Measurements from ENCODE around the gene IGLL5.

Gene IGLL5

DNA sequence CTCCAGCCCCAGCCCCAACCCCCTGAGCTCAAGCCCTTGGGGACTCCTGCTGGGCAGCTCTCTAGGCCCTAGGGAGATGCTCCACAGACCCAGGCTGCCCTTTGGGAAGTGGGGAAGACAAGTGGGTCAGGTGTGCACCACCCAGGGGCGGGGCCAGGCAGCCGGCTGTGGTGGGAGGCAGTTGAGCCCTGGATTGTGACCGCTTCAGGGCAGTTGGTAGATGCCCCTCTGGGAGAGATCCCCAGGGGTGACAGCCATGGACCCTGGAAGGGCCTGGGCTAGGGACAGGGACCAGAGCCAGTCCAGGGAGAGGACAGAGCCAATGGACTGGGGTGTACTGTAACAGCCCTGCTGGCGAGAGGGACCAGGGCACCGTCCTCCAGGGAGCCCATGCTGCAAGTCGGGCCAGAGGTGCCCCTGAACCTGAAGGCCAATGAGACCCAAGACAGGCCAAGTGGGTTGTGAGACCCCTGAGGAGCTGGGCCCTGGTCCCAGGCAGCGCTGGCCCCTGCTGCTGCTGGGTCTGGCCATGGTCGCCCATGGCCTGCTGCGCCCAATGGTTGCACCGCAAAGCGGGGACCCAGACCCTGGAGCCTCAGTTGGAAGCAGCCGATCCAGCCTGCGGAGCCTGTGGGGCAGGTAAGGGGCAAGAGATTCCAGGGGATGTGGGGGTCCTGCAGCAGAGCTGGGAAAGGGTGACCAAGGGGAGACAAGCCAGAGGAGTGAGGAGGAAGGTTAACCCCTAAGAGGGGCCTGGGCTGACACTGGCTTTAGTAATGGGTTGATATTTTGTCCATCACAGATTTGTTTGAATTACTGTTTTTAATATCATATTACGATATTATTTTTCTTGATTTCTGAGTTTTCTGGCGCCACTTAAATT lies at the start of gene IGLL5:
Gene IGLL5, plus strand, starts transcription at position 196 of the 883 bp plus-strand sequence. Its CDS starts 238 bp downstream, at position 434.
- DNase-seq, result no peak

DNA sequence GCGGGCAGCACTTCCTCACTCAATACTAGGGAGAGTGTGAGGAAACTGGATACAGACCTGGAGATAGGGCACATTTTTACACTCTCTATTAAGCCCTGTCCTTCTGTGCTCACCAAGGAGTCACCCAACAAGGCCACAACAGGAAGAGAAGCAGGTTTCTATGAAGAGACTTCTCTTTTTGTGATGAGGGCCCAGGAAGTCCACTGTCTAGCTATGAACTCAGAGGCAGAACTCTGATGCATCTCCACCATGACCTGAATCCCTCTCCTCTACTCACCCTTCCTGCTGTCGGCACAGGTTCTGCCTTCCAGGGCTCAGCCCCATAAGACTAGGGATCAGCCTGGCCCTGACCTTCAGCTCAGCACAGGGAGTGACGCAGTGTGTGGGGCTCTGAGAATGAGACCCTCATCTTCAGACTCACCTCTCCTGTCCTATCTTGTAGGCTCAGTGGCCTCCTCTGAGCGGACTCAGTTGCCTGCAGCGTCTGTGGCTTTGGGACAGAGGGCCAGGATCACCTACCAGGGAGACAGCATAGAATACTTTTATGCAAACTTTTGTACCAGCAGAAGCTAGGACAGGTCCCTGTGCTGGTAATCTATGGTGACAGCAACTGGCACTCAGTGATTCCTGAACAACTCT lies 49.3 kb upstream of the IGLL5 start:
- no peak for DNase-seq

DNA sequence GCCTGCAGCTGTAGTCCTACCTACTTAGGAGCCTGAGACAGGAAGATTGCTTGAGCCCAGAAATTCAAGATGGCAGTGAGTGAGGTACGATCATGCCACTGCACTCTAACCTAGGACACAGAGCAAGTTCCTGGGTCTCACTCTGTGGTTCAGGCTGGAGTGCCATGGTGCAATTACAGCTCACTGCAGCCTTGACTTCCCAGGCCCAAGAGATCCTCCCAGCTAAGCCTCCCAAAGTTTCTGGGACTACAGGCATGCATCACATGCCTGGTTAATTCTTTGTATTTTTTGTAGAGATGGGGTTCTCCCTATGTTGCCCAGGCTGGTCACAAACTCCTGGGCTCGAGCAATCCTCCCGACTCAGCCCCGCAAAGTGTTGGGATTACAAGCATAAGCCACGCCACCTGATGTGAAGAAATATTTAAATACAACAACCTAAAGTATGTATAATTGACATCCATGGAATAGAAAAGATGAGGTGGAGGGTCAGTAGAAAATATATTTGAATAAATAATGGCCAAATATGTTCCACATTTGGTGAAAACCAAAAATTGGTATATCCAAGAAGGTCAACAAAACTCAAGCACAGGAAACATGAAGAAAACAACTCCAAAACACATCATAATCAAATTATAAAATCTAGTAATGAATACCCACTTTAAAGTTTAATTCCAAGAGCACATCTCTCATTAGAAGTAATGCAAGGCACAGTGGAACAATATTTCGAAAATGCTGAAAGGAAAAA lies 47.9 kb upstream of the IGLL5 start:
- no peak for DNase-seq

DNA sequence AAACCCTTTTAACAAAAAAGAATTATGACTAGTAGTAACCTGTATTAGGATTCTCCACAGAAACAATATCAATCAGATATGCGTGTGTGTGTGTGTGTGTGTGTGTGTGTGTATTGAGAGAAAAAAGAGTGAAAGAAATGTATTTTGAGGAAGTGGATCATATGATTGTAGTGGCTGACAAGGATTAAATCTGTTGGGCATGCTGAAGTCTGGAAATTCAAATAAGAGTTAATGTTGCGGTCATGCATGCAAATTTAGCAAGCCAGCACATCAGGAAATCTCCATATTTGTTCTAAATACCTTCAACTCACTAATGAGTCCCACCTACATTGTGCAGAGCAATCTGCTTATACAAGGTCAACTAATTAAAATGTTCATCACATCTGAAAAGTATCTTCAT lies 46.8 kb upstream of the IGLL5 start:
- DNase-seq, result no peak

DNA sequence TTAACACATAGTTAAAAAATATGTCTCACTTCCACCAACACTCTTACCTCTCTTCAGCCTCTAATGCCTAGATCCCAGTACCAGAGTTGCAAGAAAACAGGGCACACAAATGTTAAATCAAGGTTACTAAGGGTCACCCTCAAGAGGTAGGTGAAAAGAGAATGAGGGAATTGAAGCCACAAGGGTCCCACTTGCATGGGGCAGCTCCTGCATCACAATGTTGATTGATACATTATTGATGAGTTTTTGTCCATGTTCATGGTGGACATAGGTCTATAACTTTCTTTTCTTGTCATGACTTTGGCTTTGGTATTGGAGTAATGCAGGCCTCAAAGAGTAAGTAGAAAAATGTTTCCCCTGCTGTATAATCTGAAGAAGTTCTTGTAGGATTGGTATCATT lies 46.0 kb upstream of the IGLL5 start:
- no peak for DNase-seq

DNA sequence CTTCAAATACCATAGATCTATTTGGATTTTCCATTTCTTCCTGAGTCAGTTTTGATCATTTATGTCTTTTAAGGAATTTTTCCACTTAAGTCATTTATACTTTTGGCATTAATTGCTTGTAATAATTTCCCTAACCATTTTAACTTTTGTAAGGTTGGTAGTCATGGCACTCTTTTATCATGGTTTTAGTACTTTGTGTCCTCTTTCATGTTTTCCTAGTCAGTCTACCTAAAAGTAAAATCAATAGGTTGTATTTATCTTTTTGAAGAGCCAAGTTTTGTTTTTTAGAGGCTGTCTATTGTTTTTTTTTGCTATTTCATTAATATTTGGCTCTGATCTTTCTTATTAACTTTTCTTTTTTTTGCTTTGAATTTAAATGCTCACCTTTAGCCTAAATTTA lies 45.5 kb upstream of the IGLL5 start:
- DNase-seq, result no peak

DNA sequence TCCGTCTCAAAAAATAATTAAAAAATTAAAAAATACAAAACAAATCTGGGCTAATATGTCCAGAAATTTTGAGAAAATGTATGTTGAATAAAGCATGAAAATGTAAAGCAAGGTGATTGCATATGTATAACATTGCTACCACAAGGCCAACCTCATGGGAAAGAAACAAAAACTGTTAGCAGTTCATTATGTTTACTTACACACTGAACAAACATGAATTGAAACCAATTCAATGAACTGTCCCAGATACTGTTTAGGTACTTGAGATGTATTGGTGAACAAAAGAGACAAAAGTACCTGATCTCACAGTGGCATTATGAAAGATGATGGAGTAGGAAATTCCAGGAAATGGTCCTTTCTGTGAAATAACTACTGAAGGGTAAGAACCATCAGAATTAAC lies 43.8 kb upstream of the IGLL5 start:
- no peak for DNase-seq

DNA sequence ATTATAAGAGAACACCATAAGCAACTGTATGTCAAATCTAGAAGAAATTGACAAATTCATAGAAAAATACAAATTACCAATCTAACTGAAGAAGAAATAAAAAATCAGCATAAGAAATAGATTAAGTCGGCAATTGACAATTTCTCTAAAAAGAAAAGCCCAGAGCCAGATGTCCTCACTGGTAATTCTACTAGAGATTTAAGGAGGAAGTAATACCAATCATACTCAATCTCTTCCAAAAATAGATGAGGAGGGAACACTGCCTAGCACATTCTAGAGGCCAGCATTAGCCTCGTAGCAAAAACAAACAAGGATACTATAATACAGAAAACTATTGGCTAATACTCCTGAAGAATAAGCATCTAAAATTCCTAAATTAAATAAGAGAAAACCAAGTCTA lies 40.4 kb upstream of the IGLL5 start:
- DNase-seq, result no peak

DNA sequence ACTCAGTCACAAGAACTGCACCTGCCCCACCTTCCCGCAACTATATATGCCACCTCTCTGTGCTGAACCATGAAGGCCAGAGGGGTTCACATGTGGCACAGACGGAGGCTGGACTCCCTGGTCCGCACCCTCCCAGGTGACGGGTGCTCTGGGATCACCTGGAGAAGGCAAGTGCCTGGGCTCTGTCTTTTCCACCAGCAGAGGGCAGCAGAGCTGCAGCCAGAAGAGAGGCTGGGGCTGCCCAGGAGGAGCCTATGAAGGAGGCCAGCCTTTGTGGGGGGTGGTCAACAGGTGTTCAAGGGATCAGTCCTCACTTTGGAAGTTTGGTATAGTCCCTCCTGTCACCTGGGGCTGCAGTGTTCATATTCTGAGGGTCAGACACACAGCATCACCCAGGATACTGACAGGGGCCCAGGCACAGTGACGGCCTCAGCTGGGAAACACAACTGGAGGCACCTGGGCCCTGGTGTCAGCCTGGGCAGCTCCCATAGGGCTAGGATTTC lies 39.2 kb upstream of the IGLL5 start:
- DNase-seq, result peak; percentile 70

DNA sequence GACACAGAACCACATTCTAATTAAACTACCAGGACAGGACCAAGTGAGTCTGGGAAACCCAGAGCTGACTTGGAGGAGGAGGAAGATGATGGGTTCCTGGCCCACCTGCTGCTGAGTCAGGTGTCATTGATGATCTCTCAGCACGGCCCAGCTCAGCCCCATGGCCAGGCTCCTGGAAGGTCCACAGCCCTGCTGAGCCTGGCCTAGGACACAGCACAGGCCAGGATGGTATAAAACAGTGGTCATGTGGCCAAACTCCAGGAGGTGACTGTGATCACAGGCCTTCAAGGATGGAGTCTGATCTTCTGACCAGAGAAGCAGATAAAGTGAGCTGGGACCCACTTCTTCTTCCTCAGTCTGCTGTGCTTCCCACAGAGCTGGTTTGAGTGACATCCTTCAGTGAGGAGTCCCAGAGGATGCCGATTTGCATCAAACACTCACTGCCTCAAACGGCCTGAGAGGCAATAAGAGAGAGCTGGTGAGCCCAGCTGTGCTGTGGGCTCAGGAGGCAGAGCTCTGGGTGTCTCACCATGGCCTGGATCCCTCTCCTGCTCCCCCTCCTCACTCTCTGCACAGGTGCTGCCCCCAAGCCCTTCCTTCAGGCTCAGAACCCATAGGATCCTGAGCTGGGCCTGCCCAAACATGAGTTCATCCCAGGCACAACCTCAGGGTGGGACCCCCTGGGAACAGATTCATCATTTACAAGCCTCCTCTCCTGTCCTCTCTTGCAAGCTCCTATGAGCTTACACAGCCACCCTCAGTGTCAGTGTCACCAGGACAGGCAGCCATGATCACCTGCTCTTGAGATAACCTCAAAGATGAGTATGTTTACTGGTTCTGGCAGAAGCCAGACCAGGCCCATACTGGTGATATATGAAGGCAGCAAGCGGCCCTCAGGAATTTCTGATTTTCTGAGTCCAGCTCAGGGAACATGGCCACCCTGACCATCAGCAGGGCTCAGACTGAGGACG lies 37.7 kb upstream of the IGLL5 start:
- no peak for DNase-seq

DNA sequence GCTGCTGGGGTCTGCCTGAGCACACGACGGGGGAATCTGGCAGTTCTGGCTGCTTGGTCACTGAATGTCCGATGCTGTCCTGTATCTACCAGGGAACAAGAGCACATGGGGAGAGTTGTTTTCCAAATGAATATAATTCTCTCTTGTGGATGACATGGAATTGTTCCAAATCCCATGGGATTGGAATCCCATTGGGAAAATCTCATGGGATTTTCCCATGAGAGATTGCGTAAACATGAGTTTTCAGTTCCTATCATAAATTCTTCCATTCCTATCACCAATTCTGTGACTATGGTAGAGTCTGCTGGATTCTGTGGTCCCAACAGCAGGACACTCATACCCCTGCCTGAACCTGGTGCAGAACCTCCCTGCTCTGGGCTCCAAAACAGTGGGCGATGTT lies 35.6 kb upstream of the IGLL5 start:
- no peak for DNase-seq

DNA sequence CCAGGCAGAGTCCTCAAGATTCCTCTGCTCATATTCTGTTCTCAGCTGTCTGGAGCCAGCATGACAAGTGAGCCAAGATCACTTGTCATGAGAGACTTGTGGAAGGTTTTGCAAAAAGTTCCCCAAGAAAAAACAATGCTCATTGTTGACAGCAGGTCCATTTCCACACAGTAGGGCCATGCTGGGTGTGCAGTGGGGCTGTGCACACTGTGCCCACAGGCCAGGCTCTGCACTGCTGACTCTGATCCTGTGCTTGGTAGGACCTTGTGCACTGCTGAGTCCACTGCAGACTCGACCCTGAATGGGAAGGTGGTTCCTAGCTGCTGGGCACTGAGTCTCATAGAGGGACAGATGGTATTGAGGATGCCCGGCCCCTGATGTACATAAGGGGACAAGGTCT lies 33.9 kb upstream of the IGLL5 start:
- no peak for DNase-seq

DNA sequence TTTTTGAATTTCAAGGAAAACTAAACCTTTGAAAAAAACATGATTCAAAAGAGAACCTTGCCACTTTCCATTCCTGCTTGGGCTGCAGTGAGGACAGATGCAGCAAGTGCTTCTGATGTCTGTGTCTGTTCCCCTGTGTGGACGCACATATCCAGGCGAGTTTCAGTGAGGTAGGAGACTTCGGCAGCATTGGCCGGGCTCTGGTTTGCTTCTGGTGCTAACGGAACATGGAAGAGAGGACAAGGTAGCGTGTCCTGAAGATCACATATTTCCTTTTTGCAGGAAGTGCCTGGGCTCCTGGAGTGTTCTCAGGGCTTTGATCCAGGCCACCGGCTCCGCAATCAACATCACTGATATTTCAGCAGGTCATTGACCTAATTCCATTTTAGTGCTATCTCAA lies 33.1 kb upstream of the IGLL5 start:
- no peak for DNase-seq

DNA sequence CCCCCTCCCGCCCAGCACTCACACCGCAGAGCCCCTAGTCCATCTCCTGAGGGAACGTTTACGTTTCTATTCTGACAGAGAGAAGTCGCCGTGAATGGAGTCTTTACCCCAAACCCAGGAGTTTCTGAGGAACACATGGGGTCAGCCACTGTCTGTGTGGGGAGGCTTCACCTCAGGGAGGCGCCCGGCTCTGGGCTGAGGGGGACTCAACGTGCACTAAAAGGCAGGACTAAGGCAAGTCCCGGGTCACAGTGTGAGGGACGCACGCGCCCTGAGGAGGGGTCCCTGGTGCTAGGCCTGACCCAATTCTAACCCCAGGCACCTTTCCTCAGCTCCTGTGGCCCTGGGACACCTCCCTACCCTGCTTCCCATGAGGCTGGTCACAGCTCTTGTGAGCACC lies 32.5 kb upstream of the IGLL5 start:
- DNase-seq, result no peak

DNA sequence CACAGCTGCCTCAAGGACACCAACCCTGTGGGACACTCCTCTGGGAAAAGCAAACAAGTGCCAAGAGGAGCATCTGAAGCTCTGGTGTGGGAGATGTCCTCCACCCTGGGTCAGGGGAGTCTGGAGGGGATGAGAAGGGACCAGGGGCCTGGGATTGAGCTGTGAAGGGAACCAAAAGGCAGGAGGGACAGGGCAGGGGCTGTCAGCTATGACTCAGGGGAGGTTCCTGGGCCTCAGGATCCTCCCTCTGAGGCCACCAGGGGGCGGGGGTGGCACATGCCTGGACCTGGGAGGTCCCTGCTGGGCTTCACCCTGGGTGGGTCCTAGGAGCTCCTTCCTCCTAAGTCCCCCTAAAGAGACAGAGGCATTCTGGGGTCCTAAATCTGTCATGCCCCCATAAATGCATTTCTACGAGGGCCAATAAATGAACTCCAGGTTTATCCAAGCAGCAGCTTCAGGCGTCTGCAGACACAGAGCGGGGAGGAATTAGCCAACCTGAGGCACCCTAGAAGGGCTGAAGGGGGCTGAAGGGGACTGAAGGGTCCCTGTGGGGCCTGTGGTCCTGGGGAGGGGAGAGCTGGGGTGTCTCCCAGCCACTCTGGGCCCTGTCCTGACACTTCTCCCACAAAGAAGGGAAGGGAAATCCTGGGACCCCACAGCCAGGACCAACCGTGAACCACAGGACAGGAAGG lies 31.9 kb upstream of the IGLL5 start:
- DNase-seq, result peak; percentile 65

DNA sequence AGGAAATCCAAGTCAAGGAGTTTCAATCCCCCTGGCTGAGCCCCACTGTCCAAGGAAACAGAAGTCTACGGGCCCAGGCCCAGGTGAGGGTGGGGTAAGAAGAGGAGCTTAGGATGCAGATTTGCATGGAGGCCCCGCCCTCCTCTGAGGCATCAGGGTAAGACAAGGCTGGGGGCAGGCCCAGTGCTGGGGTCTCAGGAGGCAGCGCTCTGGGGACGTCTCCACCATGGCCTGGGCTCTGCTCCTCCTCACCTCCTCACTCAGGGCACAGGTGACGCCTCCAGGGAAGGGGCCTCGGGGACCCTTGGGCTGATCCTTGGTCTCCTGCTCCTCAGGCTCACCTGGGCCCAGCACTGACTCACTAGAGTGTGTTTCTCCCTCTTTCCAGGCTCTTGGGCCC lies 31.3 kb upstream of the IGLL5 start:
- DNase-seq, result no peak

DNA sequence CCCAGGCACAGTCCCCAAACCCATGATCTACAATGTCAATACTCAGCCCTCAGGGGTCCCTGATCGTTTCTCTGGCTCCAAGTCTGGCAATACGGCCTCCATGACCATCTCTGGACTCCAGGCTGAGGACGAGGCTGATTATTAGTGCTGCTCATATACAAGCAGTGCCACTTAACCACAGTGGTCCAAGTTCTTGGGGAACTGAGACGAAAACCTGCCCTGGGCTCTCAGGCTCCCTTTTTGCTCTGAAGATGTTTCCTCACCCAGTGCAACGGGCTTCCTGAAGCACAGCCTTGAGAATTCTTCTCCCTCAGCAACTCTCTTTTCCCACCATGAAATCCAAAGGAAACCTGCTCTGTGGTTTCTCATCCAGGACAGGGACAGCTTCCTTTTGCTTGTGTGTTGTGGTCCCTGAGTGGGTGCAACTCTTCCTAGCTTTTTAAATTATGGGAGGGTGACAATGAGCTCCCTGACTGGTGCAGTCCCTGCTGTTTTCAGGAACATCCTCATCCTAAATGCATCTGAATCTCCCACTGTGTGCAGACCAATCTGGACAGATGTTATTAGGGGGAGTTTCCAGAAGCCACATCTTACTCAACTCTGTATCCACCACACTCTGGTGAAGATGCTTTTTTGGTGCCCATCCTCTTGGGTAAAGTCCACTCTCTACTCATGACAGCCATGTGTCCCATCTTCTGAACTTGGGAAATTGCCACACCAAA lies 30.6 kb upstream of the IGLL5 start:
- no peak for DNase-seq

DNA sequence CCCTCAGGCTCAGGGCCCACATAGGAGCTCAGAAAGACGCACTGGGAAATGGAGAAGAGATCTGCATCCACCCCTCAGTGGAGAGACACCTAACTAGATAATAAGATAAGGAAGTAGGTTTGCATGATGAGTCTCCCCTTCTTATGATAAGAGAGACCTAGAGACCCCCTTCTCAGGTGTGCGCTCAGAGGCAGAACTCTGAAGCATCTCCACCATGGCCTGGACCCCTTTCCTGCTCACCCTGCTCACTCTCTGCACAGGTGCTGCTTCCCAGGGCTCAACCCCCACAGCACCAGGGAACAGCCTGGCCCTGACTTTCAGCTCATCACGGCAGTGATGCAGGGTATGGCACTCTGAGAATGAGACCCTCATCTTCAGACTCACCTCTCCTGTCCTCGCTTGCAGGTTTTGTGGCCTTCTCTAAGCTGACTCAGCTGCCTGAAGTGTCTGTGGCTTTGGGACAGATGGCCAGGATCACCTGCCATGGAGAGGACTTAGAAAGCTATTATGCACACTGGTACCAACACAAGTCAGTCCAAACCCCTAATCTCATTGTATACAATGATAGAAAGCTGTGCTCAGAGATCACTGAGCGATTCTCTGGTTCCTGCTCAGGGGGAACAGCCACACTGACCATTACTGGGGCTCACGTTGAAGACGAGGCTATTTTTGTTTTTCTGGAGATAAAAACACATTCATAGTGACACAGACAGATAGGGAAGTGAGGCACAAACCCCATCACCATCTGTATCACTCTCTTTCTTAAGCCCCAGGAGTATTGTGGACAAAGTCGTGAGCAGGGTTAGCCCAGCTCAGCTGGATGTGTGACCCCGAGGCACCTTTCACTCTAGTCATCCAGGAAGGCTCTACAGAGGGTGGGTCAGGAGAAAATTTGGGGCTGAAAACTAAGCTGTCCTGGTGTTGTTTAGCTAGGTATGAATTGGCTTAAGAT lies 29.7 kb upstream of the IGLL5 start:
- DNase-seq, result no peak

DNA sequence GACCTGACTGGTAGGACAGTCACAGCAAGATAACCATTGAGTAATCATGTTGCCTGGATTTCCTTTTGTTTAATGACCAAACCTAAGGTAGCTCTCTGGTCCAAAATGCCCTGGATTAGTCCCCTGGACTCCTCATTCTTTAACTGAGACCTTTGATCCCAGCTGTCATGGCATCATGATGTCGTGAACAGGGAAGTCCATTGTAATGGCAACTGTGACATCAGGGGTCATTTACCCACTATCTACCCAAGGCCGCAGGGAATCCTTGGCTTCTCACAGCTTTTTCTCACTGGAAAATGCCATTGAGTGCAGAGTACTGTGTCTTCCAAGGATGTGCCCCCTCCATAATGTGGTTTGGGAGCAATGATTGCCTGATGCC lies 29.1 kb upstream of the IGLL5 start:
- DNase-seq, result no peak

DNA sequence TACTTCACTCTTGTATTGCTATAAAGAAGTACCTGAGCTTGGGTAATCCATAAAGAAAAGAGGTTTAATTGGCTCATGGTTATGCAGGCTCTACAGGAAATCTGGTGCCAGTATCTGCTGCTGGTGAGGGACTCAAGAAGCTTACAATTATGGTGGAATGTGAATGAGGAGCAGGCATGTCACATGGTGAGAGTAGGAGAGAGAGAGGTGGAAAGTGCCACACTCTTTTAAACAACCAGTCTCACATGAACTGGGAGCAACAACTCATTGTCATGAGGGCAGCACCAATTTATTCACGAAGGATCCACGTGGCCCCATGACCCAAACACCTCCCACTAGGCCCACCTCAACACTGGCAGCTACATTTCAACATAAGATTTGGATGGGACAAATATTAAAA lies 24.6 kb upstream of the IGLL5 start:
- DNase-seq, result no peak

Data from hematopoietic multipotent progenitor cell treated with erythropoietin and hydrocortisone succinate and interleukin-3 and kit ligand, for 6 days (in vitro differentiated cells).